K562 (cell line): ENCODE measurements around the gene MS4A4E.
A peak's percentile ranks its signal among the peaks of the same experiment; 100 is the strongest.
"Not testable (repeated sequence)": the region's sequence is repeated elsewhere in the genome, so short reads cannot be mapped to it uniquely, and the experiment has no call there.

ENCODE experiments used
- EHMT2 ChIP-seq: fragments of 450-650 bp; IDR thresholded peaks from 2 replicates; pipeline ENCODE4 v1.6.1; 2018; ENCODE audit warnings: antibody characterized with exemption
- EP300 ChIP-seq: IDR thresholded peaks from 2 replicates; pipeline ENCODE4 v1.6.1; 2012; ENCODE audit warnings: low read length, improper control_type of control experiment
- NCOA1 ChIP-seq: fragments of 450-650 bp; IDR thresholded peaks from 2 replicates; pipeline ENCODE4 v1.6.1; 2016; ENCODE audit warnings: low read depth
- NFRKB ChIP-seq: fragments of 450-650 bp; IDR thresholded peaks from 2 replicates; pipeline ENCODE4 v1.6.1; 2016; ENCODE audit warnings: low read depth
- POLR2A ChIP-seq: fragments of 450-650 bp; conservative IDR thresholded peaks from 2 replicates; pipeline ENCODE4 v1.6.1; 2016
- POLR2AphosphoS5 ChIP-seq: IDR thresholded peaks from 2 replicates; pipeline ENCODE4 v1.6.1; 2011; ENCODE audit warnings: mild to moderate bottlenecking, low read depth, low read length, moderate library complexity; ENCODE audit not compliant: control insufficient read depth, insufficient read depth
- SRF ChIP-seq, 2 experiments: fragments of 250-450, 450-650 bp in 1 of 2; sonication (Bioruptor Pico) in 1 of 2; sonication (generic) in 1 of 2; formaldehyde crosslinking; IDR thresholded peaks; 2 replicates each; pipeline versions ENCODE4 v1.5.0 to v1.5.1; 2020 to 2022; ENCODE audit warnings: mild to moderate bottlenecking in 1 of 2, missing genetic modification reagents in 1 of 2
- ZFP30 ChIP-seq: fragments of 250-450 bp; sonication (Bioruptor Pico); IDR thresholded peaks from 2 replicates; pipeline ENCODE4 v1.8.0; 2022; ENCODE audit warnings: moderate library complexity, mild to moderate bottlenecking, inconsistent platforms, borderline replicate concordance
- ZFX ChIP-seq: sonication (generic); formaldehyde crosslinking; IDR thresholded peaks from 2 replicates; pipeline ENCODE4 v1.8.0; 2022; ENCODE audit warnings: mild to moderate bottlenecking, missing genetic modification reagents, moderate library complexity
- ZNF354B ChIP-seq: fragments of 250-450 bp; sonication (Bioruptor Pico); IDR thresholded peaks from 2 replicates; pipeline ENCODE4 v1.4.0; 2020
- TF ChIP-seq, protein P1 (sequence below), 2 experiments: fragments of 450-650 bp; IDR thresholded peaks; 2 replicates each; pipeline ENCODE4 v1.6.1; 2016; ENCODE audit warnings: mild to moderate bottlenecking in 2 of 2, borderline replicate concordance in 1 of 2, low read depth in 1 of 2, moderate library complexity in 1 of 2
- TF ChIP-seq, protein P2 (sequence below): sonication (generic); formaldehyde crosslinking; IDR thresholded peaks from 2 replicates; pipeline ENCODE4 v1.5.0; 2020; ENCODE audit warnings: missing genetic modification reagents
- TF ChIP-seq, protein P3 (sequence below), 3 experiments: IDR thresholded peaks in 2 of 3; conservative IDR thresholded peaks in 1 of 3; 2 replicates each; pipeline ENCODE4 v1.5.1; 2011 to 2012; ENCODE audit warnings: low read length in 3 of 3, mild to moderate bottlenecking in 3 of 3, control low read depth in 2 of 3, improper control_type of control experiment in 1 of 3, inconsistent platforms in 1 of 3, low read depth in 1 of 3, mixed read lengths in 1 of 3, moderate library complexity in 1 of 3; ENCODE audit not compliant: insufficient read depth in 2 of 3
- TF ChIP-seq, protein P4 (sequence below), 2 experiments: fragments of 450-650 bp in 1 of 2; sonication (generic) in 1 of 2; formaldehyde crosslinking in 1 of 2; IDR thresholded peaks in 1 of 2; conservative IDR thresholded peaks in 1 of 2; 2 replicates each; pipeline versions ENCODE4 v1.6.1 to v1.8.1; 2016 to 2023; ENCODE audit warnings: mild to moderate bottlenecking in 2 of 2, moderate library complexity in 2 of 2, inconsistent platforms in 1 of 2, missing genetic modification reagents in 1 of 2

DNA sequence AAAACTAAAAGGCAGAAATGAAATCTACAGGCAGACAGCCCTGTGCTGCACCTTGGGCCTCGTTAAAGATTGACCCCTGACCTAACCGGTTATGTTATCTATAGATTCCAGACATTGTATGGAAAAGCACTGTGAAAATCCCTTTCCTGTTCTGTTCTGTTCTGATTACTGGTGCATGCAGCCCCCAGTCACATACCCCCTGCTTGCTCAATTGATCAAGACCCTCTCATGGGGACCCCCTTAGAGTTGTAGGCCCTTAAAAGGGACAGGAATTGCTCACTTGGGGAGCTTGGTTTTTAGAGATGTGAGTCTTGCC lies 57.5 kb downstream of the MS4A4E start:
- TF ChIP-seq POLR2AphosphoS5; NFRKB; ZNF354B (CRISPR knock-in tag); POLR2A; NCOA1; ZFP30 (CRISPR knock-in tag); SRF (CRISPR knock-in tag; IDR thresholded peaks at IDR 0.05); EHMT2: not testable (repeated sequence)
- TF ChIP-seq, protein P1, sequence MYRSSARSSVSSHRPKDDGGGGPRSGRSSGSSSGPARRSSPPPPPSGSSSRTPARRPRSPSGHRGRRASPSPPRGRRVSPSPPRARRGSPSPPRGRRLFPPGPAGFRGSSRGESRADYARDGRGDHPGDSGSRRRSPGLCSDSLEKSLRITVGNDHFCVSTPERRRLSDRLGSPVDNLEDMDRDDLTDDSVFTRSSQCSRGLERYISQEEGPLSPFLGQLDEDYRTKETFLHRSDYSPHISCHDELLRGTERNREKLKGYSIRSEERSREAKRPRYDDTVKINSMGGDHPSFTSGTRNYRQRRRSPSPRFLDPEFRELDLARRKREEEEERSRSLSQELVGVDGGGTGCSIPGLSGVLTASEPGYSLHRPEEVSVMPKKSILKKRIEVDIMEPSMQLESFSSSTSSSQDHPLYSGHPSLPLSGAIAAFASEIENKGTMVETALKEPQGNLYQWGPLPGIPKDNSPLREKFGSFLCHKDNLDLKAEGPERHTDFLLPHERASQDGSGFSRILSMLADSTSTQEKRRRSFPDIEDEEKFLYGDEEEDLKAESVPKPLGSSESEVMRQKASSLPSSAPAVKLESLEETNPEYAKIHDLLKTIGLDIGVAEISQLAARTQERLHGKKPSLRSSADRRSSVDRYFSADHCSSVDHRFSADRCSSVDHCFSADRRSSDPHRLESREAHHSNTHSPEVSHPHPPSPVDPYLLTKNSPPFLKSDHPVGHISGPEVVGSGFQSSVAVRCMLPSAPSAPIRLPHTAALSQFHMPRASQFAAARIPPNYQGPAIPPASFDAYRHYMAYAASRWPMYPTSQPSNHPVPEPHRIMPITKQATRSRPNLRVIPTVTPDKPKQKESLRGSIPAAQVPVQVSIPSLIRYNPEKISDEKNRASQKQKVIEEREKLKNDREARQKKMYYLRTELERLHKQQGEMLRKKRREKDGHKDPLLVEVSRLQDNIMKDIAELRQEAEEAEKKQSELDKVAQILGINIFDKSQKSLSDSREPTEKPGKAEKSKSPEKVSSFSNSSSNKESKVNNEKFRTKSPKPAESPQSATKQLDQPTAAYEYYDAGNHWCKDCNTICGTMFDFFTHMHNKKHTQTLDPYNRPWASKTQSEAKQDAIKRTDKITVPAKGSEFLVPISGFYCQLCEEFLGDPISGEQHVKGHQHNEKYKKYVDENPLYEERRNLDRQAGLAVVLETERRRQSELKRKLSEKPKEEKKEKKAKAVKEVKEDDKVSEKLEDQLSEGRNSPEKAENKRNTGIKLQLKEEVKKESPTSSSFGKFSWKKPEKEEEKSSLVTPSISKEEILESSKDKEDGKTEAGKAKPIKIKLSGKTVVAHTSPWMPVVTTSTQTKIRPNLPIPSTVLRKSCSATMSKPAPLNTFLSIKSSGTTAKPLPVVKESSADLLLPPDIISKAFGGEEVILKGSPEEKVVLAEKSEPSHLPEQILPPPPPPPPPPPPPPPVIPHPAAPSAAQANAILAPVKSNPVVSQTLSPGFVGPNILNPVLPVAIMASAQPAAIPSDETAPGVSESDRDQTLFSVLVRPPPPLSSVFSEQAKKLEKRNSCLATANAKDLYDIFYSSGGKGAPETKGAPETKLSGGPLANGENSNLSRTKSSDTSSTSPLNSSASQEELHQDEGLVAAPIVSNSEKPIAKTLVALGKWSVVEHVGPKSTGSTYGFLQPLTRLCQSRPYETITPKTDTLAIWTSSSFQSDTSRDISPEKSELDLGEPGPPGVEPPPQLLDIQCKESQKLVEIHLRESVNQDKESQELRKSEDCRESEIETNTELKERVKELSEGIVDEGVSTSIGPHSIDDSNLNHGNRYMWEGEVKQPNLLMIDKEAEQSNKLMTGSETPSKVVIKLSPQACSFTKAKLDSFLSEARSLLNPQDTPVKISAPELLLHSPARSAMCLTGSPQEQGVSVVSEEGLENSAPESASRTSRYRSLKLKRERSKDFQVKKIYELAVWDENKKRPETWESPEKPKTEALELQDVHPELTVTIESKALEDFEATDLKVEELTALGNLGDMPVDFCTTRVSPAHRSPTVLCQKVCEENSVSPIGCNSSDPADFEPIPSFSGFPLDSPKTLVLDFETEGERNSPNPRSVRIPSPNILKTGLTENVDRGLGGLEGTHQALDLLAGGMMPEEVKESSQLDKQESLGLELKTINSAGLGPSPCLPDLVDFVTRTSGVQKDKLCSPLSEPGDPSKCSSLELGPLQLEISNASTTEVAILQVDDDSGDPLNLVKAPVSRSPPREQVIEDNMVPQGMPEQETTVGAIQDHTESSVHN (IDR thresholded peaks at IDR 0.05; ENCODE audit: borderline replicate concordance in 1 of 2, low read depth in 1 of 2), result not testable (repeated sequence)
- TF ChIP-seq, protein P2, sequence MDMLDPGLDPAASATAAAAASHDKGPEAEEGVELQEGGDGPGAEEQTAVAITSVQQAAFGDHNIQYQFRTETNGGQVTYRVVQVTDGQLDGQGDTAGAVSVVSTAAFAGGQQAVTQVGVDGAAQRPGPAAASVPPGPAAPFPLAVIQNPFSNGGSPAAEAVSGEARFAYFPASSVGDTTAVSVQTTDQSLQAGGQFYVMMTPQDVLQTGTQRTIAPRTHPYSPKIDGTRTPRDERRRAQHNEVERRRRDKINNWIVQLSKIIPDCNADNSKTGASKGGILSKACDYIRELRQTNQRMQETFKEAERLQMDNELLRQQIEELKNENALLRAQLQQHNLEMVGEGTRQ (CRISPR knock-in tag), result not testable (repeated sequence)
- TF ChIP-seq, protein P3, sequence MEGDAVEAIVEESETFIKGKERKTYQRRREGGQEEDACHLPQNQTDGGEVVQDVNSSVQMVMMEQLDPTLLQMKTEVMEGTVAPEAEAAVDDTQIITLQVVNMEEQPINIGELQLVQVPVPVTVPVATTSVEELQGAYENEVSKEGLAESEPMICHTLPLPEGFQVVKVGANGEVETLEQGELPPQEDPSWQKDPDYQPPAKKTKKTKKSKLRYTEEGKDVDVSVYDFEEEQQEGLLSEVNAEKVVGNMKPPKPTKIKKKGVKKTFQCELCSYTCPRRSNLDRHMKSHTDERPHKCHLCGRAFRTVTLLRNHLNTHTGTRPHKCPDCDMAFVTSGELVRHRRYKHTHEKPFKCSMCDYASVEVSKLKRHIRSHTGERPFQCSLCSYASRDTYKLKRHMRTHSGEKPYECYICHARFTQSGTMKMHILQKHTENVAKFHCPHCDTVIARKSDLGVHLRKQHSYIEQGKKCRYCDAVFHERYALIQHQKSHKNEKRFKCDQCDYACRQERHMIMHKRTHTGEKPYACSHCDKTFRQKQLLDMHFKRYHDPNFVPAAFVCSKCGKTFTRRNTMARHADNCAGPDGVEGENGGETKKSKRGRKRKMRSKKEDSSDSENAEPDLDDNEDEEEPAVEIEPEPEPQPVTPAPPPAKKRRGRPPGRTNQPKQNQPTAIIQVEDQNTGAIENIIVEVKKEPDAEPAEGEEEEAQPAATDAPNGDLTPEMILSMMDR (IDR thresholded peaks at IDR 0.05 in 2 of 3, conservative IDR thresholded peaks at IDR 0.05 in 1 of 3; ENCODE audit: insufficient read depth in 2 of 3, low read depth in 1 of 3, low read length in 3 of 3), result not testable (repeated sequence)
- TF ChIP-seq, protein P4, sequence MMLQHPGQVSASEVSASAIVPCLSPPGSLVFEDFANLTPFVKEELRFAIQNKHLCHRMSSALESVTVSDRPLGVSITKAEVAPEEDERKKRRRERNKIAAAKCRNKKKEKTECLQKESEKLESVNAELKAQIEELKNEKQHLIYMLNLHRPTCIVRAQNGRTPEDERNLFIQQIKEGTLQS (IDR thresholded peaks at IDR 0.05), result not testable (repeated sequence)
- TF ChIP-seq, protein P4 (CRISPR knock-in tag; conservative IDR thresholded peaks at IDR 0.05), result not testable (repeated sequence)
- TF ChIP-seq EP300, result peak; percentile 75
- peak; percentile 44; the same call in 1 of the 2 replicates for TF ChIP-seq ZFX (CRISPR knock-in tag)
